Fibroblast of lung (primary cell): ENCODE results near the gene CD36.

Experiments
- CTCF ChIP-seq, 2 donors: IDR thresholded peaks in 1 of 2; conservative IDR thresholded peaks in 1 of 2; 1 replicate in 1 of 2; 2 replicates in 1 of 2; pipeline ENCODE4 v1.5.1; 2011 to 2012; ENCODE audit warnings: low read length in 2 of 2, control low read depth in 1 of 2, inconsistent platforms in 1 of 2, low read depth in 1 of 2, mild to moderate bottlenecking in 1 of 2
- EZH2 ChIP-seq: IDR thresholded peaks from 2 replicates; pipeline ENCODE4 v1.5.1; 2012; ENCODE audit warnings: low read length, control low read depth, mild to moderate bottlenecking; ENCODE audit errors: missing control alignments

- no peak for TF ChIP-seq CTCF (conservative IDR thresholded peaks at IDR 0.05 in 1 of 2, IDR thresholded peaks at IDR 0.05 in 1 of 2; ENCODE audit: low read depth in 1 of 2, low read length in 2 of 2)
- TF ChIP-seq EZH2 = no peak
These were observed 73.1 kb downstream of the CD36 start for GRCh38 chr7:80711531-80711930.
